GM12864 (cell line): Measurements from ENCODE around the gene SLBP.

Experiments
- DNase-seq: peaks from one replicate; pipeline ENCODE4 v3.0.0-alpha.2; 2011; ENCODE audit warnings: low read depth
- H3K4me3 ChIP-seq: 2 replicates; pipeline ENCODE4 v1.5.1; 2011; ENCODE audit warnings: mild to moderate bottlenecking, low read depth, low read length, control low read depth
- TF ChIP-seq, protein P1 (sequence below): IDR thresholded peaks from 2 replicates; pipeline ENCODE4 v1.5.1; 2011; ENCODE audit warnings: low read depth, mild to moderate bottlenecking, moderate library complexity, low read length, control low read depth, inconsistent platforms; ENCODE audit errors: missing control alignments

SLBP gene

DNA sequence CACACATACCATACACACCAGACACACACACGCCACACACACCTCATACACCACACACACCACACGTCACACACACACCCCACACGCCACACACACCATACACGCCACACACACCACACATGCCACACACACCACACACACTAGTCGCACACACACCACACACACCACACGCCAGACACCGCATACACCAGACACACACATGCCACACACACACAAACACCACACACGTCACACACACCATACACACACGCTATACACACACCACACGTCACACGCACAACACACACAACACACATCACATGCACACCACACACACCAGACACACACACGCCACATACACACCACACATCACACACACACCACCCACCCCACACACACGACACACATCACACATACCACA is 60.0 kb downstream of the SLBP start:
- DNase-seq, result no peak
- no peak overlapping the region for H3K4me3 ChIP-seq

DNA sequence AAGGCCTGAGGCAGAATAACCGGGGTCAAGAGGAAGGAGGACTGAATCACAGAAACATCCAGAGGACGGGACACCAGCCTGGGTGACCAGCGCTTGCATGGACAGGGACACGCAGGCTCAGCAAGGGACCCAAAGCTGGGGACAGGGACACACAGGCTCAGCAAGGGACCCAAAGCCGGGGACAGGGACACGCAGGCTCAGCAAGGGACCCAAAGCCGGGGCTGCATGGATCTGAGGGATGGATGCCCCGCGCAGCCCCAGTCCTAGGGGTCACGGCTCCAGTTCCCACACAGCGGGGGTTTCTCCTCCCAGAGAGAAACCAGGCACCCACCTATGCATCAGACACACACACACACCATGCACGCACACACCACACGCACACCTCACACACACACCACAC is 60.5 kb downstream of the SLBP start:
- no peak for DNase-seq
- TF ChIP-seq, protein P1, sequence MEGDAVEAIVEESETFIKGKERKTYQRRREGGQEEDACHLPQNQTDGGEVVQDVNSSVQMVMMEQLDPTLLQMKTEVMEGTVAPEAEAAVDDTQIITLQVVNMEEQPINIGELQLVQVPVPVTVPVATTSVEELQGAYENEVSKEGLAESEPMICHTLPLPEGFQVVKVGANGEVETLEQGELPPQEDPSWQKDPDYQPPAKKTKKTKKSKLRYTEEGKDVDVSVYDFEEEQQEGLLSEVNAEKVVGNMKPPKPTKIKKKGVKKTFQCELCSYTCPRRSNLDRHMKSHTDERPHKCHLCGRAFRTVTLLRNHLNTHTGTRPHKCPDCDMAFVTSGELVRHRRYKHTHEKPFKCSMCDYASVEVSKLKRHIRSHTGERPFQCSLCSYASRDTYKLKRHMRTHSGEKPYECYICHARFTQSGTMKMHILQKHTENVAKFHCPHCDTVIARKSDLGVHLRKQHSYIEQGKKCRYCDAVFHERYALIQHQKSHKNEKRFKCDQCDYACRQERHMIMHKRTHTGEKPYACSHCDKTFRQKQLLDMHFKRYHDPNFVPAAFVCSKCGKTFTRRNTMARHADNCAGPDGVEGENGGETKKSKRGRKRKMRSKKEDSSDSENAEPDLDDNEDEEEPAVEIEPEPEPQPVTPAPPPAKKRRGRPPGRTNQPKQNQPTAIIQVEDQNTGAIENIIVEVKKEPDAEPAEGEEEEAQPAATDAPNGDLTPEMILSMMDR, result no peak
- H3K4me3 ChIP-seq, result no peak overlapping the region

More for the DNA sequence above, 60.0 kb downstream of the SLBP start:
- TF ChIP-seq, protein P1, result no peak

DNA sequence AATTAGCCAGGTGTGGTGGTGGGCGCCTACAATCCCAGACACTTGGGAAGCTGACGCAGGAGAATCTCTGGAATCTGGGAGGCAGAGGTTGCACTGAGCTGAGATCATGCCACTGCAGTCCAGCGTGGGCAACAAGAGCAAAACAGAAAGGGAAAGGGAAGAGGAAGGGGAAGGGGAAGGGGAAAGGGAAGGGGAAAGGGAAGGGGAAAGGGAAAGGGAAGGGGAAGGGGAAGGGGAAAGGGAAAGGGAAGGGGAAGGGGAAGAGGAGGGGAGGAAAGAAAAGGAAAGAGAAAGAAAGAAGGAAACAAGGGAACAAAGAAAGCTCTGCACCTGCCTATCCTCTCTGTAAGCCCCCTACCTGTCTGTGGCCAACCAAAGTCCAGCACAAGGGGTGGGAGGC is 63.2 kb downstream of the SLBP start:
- H3K4me3 ChIP-seq, result no peak overlapping the region
- TF ChIP-seq, protein P1, result no peak
- no peak for DNase-seq

DNA sequence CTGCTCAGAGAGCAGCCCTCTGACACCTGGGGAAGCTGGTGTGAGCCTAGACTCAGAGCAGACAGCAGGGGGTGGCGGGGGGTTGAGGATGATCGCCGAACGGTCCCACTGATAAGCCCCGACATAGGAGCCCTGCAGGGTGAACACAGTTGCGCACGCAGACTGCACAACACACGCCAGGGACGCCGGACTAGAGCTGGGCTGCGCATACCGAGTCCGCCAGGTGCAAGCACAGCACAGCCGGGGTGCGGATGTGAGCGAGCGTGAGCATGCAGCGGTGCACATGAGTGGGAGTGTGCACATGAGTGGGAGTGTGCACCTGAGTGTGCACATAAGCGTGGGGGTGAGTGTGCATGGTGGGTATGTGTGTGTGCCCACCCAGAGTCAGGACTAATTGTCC is 64.7 kb downstream of the SLBP start:
- DNase-seq, result no peak
- TF ChIP-seq, protein P1, result no peak

DNA sequence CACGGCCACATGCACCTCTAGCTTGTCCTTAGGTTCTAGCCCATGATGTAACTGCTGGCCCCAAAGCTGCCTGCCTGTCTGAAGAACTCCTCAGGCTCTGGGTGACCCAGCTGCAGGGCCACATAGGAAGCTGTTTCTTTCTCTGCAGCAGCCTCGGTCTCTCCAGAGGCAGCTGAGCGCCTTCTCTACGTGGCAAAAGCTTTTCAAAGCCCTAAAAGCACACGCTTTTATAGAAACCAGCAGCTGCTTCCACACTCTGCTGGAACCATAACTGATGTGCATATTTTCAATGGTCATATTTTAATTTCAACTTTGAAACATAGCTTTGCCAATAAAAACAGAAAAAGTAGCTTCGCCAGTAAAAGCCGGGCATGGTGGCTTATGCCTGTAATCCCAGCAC is 65.4 kb downstream of the SLBP start:
- TF ChIP-seq, protein P1, result no peak
- no peak for DNase-seq
- no peak overlapping the region for H3K4me3 ChIP-seq

More for the DNA sequence above, 64.7 kb downstream of the SLBP start:
- no peak overlapping the region for H3K4me3 ChIP-seq

DNA sequence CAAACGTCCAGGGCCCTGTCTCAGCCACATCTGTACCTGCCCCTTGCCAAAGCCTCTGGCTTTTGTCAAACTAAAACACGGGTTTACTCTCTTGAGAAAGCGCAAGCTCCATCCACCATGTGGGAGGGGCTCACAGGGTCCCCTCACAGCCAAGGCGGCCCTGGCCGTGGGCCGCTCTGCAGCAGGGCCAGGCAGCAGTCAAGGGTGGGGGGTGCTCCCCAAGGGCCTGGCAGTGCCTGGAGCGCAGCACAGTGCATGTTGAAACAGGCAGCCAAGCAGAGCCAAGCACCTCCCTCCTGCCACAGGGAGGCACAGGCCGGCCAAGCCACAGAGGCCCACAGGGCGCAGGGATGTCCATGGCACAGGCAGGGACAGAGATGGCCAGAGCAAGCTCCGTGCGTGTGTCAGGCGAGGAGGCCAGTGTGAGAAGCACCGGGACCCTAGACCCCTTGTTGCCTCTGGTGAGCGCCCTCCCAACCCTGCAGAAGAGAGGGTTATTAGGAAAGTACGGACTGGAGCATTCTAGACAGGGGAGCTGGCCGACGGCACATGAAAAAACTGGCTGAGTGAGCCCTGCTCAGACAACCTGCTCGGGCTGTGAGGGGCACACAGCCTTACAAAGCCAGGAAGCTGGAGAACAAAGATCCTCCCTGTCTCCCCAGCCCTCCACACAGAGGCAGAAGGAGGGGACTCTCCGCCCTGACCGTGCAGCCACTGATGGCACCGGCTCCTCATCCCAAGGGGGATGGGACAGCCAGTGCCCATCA is 67.0 kb downstream of the SLBP start:
- TF ChIP-seq, protein P1, result no peak
- DNase-seq, result no peak

More for the DNA sequence above, 67.0 kb downstream of the SLBP start:
- H3K4me3 ChIP-seq, result no peak overlapping the region
